RWPE1 (cell line): ENCODE results near the gene MARCHF9.
A peak's percentile ranks its signal among the peaks of the same experiment; 100 is the strongest.

Experiments
- CTCF ChIA-PET: fragments of 350-600 bp; sonication (Branson Sonifier 250); formaldehyde crosslinking; extraction: SDS; loops from one replicate; lab custom pipeline; 2021; lab: Yijun Ruan, JAX
- POLR2A ChIA-PET: fragments of 400-600 bp; formaldehyde crosslinking; extraction: SDS; loops from one replicate; lab custom pipeline; 2020; ENCODE audit warnings: antibody characterized with exemption; ENCODE audit not compliant: low non-redundant PET; lab: Yijun Ruan, JAX
- DNase-seq: peaks from one replicate; pipeline ENCODE4 v3.0.0; 2012; ENCODE audit warnings: low spot score
- H3K27ac ChIP-seq: fragments of 450-650 bp; 2 replicates; pipeline ENCODE4 v1.5.1; 2017
- CTCF ChIP-seq: fragments of 450-650 bp; conservative IDR thresholded peaks from 2 replicates; pipeline ENCODE4 v1.5.1; 2017; ENCODE audit warnings: low read depth, mild to moderate bottlenecking

MARCHF9 gene

DNA sequence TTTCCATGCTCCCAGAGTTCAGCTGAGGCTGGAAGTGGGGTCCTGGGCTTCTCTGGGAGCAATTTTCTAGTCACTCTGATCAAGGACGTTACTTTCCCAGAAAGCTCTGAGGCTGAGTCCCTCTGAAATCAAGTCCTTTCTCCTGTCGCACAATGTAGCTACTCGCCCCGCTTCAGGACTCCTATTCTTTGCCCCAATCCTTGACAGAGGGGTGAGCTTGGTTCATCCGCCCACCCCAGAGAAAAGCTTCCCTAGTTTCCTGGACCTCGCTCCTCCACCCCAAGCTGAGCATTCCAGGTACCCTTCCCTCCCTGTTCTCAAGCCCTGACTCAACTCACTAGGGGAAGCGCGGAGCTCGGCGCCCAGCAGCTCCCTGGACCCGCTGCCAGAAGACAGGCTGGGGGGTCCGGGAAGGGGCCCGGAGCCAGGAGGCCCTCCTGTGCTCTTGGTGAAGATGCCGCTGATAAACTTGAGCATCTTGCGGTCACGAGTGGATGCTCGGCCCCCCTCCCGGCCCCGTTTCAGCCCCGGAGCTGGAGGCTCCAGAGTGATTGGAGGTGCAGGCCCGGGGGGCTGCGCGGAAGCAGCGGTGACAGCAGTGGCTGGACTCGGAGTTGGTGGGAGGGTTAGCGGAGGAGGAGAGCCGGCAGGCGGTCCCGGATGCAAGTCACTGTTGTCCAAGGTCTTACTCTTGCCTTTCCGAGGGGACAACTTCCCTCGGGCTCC, 18.0 kb upstream of the MARCHF9 start:
- DNase-seq: no peak
- ChIA-PET CTCF (interaction anchor here (0.6 to 4.3 kb wide), 4 partner anchors 10 to 262 kb away, joined by 4 to 31 read pairs (median 6); no protein-coding TSS in a partner anchor), POLR2A (interaction anchor here (0.6 kb wide), 1 partner anchor 144 kb away, joined by 3 read pairs; no protein-coding TSS in a partner anchor)

DNA sequence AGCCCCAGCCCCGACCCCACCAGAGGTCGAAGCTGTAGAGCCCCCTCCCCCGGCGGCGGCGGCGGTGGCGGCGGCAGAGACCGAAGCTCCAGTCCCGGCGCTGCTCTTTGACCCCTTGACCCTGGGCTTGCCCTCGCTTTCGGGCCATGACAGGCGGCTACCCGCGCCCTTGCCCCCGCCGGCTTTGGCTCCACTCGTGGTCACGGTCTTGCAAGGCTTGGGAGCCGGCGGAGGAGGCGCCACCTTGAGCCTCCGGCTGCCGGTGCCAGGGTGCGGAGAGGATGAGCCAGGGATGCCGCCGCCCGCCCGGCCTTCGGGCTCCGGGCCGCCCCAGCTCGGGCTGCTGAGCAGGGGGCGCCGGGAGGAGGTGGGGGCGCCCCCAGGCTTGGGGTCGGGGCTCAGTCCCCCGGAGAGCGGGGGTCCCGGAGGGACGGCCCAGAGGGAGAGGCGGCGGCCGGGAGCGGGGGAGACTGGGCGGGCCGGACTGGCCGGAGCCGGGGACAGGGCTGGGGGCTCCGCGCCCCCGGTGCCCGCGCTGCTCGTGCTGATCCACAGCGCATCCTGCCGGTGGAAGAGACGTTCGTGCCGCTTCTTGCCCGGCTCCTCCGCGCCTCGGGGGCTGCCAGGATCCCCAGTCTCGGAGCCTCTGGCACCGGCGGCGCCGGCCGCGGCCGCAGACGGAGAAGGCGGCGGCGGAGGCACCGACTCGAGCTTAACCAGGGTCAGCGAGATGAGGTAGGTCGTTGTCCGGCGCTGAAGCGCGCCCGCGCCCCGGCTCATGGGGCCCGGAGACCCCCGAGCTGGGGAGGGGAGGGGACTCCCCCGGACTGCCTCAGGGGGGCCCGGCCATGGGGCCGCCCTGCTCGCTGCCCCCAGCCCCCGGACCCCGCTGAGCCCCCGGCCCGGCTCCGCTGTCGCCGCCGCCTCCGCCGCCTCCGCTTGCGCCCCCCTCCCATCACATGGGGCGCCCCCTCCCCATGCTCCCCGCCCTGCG, 17.1 kb upstream of the MARCHF9 start:
- ChIA-PET CTCF (interaction anchor here (0.6 to 4.3 kb wide), 3 partner anchors 11 to 161 kb away, joined by 3 to 31 read pairs (median 3); no protein-coding TSS in a partner anchor), POLR2A (no interaction called here)
- peak; percentile 27; the same call in 1 of the 2 replicates for TF ChIP-seq CTCF
- H3K27ac ChIP-seq: no peak overlapping the region
- DNase-seq: no peak

More for the DNA sequence above, 18.0 kb upstream of the MARCHF9 start:
- H3K27ac ChIP-seq: peak overlapping the region; percentile 5; the same call in 1 of the 2 replicates
- TF ChIP-seq CTCF: no peak

GRCh38 chr12:57738661-57739237, 16.2 kb upstream of the MARCHF9 start, which contains the start of gene AGAP2:
AGAP2 (minus strand) TSS chr12:57738742; CDS start chr12:57738246, 496 bp downstream.
- no peak for TF ChIP-seq CTCF
- DNase-seq: no peak
- POLR2A ChIA-PET: no interaction called here
- no peak within 1 kb of the TSS for H3K27ac ChIP-seq
- CTCF ChIA-PET: interaction anchor here (0.6 to 4.3 kb wide), 3 partner anchors 12 to 160 kb away, joined by 3 to 31 read pairs (median 3); no protein-coding TSS in a partner anchor

GRCh38 chr12:57739387-57739786, 15.5 kb upstream of the MARCHF9 start:
- no peak overlapping the region for H3K27ac ChIP-seq
- ChIA-PET CTCF (no interaction called here), POLR2A (no interaction called here)
- no peak for DNase-seq
- no peak for TF ChIP-seq CTCF

- no peak for TF ChIP-seq CTCF
- H3K27ac ChIP-seq: no peak overlapping the region
- no peak for DNase-seq
- POLR2A ChIA-PET: no interaction called here
- CTCF ChIA-PET: interaction anchor here (0.5 to 0.7 kb wide), 3 partner anchors 13 to 54 kb away, joined by 3 read pairs; no protein-coding TSS in a partner anchor
These were observed 14.9 kb upstream of the MARCHF9 start for GRCh38 chr12:57739914-57740538.
